Gastrocnemius medialis (tissue), 4 donors: Measurements from ENCODE around the gene RABGAP1L.
"Not testable (repeated sequence)": the region's sequence is repeated elsewhere in the genome, so short reads cannot be mapped to it uniquely, and the experiment has no call there.

Source experiments
- CTCF ChIP-seq, 5 experiments: fragments of 450-650 bp in 3 of 5; fragments of 200-600 bp in 2 of 5; sonication (generic) in 2 of 5; IDR thresholded peaks in 4 of 5; conservative IDR thresholded peaks in 1 of 5; 1 replicate in 4 of 5; 2 replicates in 1 of 5; pipeline ENCODE4 v1.5.1; 2016 to 2019; ENCODE audit warnings: antibody characterized with exemption in 5 of 5, mild to moderate bottlenecking in 3 of 5, moderate library complexity in 3 of 5
- POLR2A ChIP-seq, 2 donors: fragments of 450-650 bp; IDR thresholded peaks; one replicate each; pipeline ENCODE4 v1.6.1; 2017; ENCODE audit warnings: antibody characterized with exemption in 2 of 2, mild to moderate bottlenecking in 2 of 2, moderate library complexity in 2 of 2

DNA sequence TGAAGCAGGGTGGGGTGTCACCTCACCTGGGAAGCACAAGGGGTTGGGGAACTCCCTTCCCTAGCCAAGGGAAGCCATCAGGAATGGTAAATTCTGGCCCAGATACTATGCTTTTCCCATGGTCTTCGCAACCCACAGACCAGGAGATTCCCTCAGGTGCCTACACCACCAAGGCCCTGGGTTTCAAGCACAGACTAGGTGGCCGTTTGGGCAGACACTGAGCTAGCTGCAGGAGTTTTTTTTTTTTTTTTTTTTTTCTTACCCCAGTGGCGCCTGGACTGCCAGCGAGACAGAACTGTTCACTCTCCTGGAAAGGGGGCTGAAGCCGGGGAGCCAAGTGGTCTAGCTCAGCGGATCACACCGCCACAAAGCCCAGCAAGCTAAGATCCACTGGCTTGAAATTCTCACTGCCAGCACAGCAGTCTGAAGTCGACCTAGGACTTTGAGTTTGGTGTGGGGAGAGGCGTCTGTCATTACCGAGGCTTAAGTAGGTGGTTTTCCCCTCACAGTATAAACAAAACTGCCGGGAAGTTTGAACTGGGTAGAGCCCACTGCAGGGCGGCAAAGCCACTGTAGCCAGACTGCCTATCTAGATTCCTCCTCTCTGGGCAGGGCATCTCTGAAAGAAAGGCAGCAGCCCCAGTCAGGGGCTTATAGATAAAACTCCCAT is 15.5 kb upstream of the RABGAP1L start:
- not testable (repeated sequence) for TF ChIP-seq CTCF (IDR thresholded peaks at IDR 0.05 in 4 of 5, conservative IDR thresholded peaks at IDR 0.05 in 1 of 5); POLR2A (IDR thresholded peaks at IDR 0.05)
